Measurements from ENCODE around the gene CAPN15. TPM values are rescaled to one million over a fixed set of nuclear protein-coding genes. Genes with fewer than 3 reads are reported as not detected.
A peak's percentile ranks its signal among the peaks of the same experiment; 100 is the strongest.
"Not testable (repeated sequence)": the region's sequence is repeated elsewhere in the genome, so short reads cannot be mapped to it uniquely, and the experiment has no call there.

The CAPN15 gene
- total RNA-seq, 4 donors from 2014 or later = 22.3 to 37.8 (median 27.4) TPM

- intact Hi-C loops (cut with DNase I; ENCODE audit: low total_unique reads) = no loop called here
- TF ChIP-seq POLR2A (IDR thresholded peaks at IDR 0.05) = no peak
- TF ChIP-seq, protein P1, sequence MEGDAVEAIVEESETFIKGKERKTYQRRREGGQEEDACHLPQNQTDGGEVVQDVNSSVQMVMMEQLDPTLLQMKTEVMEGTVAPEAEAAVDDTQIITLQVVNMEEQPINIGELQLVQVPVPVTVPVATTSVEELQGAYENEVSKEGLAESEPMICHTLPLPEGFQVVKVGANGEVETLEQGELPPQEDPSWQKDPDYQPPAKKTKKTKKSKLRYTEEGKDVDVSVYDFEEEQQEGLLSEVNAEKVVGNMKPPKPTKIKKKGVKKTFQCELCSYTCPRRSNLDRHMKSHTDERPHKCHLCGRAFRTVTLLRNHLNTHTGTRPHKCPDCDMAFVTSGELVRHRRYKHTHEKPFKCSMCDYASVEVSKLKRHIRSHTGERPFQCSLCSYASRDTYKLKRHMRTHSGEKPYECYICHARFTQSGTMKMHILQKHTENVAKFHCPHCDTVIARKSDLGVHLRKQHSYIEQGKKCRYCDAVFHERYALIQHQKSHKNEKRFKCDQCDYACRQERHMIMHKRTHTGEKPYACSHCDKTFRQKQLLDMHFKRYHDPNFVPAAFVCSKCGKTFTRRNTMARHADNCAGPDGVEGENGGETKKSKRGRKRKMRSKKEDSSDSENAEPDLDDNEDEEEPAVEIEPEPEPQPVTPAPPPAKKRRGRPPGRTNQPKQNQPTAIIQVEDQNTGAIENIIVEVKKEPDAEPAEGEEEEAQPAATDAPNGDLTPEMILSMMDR (IDR thresholded peaks at IDR 0.05 in 4 of 5, conservative IDR thresholded peaks at IDR 0.05 in 1 of 5) = no peak
- ATAC-seq (no peak), DNase-seq (peak in 1 of 2 donors; percentile 52)
- H3K36me3 ChIP-seq = no peaks in the 10 kb centered on the region
- no peaks in the 10 kb centered on the region for H3K27me3 ChIP-seq
- H3K4me3 ChIP-seq = no peak overlapping the region
- H3K27ac ChIP-seq = peak overlapping the region; percentile 87 to 97 (median 95)
- no peaks in the 10 kb centered on the region for H3K9me3 ChIP-seq
- in situ Hi-C loops (cut with MboI; ENCODE audit: low sequenced_read_pairs in 4 of 4) = no loop called here
- peaks cover 44 to 49% of the 10 kb centered on the region in 2 donors for H3K4me1 ChIP-seq
Observed at GRCh38 chr16:595942-596735, 68.6 kb downstream of the CAPN15 start.

DNA sequence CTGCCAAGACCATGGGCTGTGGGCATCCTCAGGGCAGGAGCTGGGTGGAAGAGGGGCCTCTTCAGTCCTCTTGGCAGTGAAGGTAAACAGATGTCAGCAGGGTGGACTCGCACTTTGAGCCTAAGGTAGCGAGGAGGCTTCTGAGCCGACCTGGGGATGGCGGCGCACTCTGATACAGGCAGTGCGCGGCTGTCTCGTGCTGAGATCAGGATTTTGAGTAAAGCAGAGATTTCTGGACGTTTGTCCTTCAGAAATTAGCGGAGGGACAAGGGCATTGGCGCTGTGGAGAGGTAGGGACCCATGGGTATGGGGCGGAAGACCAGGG is 69.2 kb downstream of the CAPN15 start:
- no peak for TF ChIP-seq POLR2A (IDR thresholded peaks at IDR 0.05)
- TF ChIP-seq, protein P1 (IDR thresholded peaks at IDR 0.05 in 4 of 5, conservative IDR thresholded peaks at IDR 0.05 in 1 of 5) = no peak
- Histone ChIP-seq H3K27ac (peak overlapping the region in 2 of 4 donors; percentile 97), H3K9me3 (no peaks in the 10 kb centered on the region), H3K27me3 (no peaks in the 10 kb centered on the region), H3K36me3 (no peaks in the 10 kb centered on the region), H3K4me3 (no peak overlapping the region), H3K4me1 (peaks cover 38 to 44% of the 10 kb centered on the region in 2 donors)
- DNase-seq = no peak
- no peak for ATAC-seq
- intact Hi-C loops (cut with DNase I; ENCODE audit: low total_unique reads) (no loop called here), in situ Hi-C loops (cut with MboI; ENCODE audit: low sequenced_read_pairs in 4 of 4) (no loop called here)

GRCh38 chr16:597655-598054 is 70.1 kb downstream of the CAPN15 start:
- H3K27me3 ChIP-seq; H3K36me3 ChIP-seq; H3K4me3 ChIP-seq; H3K27ac ChIP-seq; in situ Hi-C loops (cut with MboI; ENCODE audit: low sequenced_read_pairs in 4 of 4); DNase-seq; ATAC-seq; H3K9me3 ChIP-seq; intact Hi-C loops (cut with DNase I; ENCODE audit: low total_unique reads): not testable (repeated sequence)
- H3K4me1 ChIP-seq = peaks cover 30 to 35% of the 10 kb centered on the region in 2 donors

DNA sequence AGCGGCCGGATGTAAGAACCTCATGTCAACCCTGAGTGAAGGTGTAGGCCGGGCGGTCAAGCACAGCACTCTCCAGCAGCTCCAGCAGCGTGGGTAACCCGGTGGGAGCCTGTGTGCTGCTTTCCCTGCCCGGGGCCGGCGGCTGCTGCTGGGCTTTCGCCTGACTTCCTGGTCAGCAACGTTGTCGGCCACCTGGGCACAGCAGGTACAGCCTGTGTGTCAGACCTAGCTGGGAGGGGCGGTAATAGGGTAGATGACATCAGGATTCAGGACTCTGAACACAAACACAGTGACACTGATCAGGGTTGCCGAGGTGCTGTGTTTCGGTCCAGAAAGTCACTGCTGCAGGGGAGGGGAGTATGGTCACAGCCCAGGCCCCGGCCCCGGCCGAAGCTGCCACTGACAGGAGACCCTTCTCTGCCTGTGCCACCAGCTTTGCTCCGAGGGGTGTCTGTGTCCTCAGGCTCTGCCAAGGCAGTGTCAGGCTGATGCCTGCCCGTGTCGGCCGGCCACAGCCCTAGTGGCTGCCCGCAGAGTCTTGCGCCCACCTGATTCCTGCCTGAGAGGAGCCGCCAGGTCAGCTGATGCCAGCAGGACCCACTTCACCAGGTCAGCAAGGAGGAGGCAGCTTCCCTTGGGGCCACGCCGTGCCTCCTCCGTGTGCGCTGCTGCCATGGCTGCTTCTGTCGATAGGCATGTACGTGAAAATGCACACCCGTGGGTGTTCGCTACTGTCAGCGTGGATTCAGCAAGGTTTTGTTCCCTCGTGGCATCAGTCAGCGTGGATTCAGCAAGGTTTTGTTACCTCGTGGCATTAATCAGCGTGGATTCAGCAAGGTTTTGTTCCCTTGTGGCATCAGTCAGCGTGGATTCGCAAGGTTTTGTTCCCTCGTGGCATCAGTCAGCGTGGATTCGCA is 71.6 kb downstream of the CAPN15 start:
- intact Hi-C loops (cut with DNase I; ENCODE audit: low total_unique reads) (no loop called here), in situ Hi-C loops (cut with MboI; ENCODE audit: low sequenced_read_pairs in 4 of 4) (no loop called here)
- TF ChIP-seq, protein P1 (IDR thresholded peaks at IDR 0.05 in 4 of 5, conservative IDR thresholded peaks at IDR 0.05 in 1 of 5) = no peak
- no peak for TF ChIP-seq POLR2A (IDR thresholded peaks at IDR 0.05)
- H3K9me3 ChIP-seq = no peaks in the 10 kb centered on the region
- no peak overlapping the region for H3K4me3 ChIP-seq
- H3K36me3 ChIP-seq = no peaks in the 10 kb centered on the region
- no peak overlapping the region for H3K27ac ChIP-seq
- H3K27me3 ChIP-seq = no peaks in the 10 kb centered on the region
- no peak for DNase-seq
- peaks cover 16 to 21% of the 10 kb centered on the region in 2 donors for H3K4me1 ChIP-seq
- no peak for ATAC-seq

DNA sequence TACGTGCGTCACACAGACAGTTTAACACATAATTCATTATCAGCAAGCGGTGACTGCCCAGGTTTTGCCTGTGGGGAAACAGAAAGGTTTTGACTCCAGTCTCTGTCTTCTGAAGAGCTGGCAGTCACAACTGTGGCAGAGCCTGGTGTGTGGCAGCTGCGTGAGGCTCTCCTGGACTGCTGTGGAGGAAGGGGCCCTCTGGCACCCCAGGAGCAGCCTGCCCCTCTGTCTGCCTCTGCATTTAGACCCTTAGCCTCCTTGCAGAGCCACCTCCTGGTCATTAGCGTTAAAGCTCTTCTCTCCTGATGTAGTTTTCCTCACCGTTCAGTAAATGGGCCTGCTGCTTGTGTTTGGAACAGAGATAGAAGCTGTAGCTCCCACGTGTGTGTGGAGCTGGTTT is 73.3 kb downstream of the CAPN15 start:
- Histone ChIP-seq H3K4me1 (peaks cover 8 to 11% of the 10 kb centered on the region in 2 donors), H3K9me3 (no peaks in the 10 kb centered on the region), H3K27me3 (no peaks in the 10 kb centered on the region), H3K36me3 (no peaks in the 10 kb centered on the region), H3K4me3 (no peak overlapping the region), H3K27ac (no peak overlapping the region)
- ATAC-seq (no peak), DNase-seq (no peak)
- intact Hi-C loops (cut with DNase I; ENCODE audit: low total_unique reads) = no loop called here
- no peak for TF ChIP-seq POLR2A (IDR thresholded peaks at IDR 0.05)
- TF ChIP-seq, protein P1 (IDR thresholded peaks at IDR 0.05 in 4 of 5, conservative IDR thresholded peaks at IDR 0.05 in 1 of 5) = no peak
- in situ Hi-C loops (cut with MboI; ENCODE audit: low sequenced_read_pairs in 4 of 4) = no loop called here
